GM18505 (cell line): Measurements from ENCODE around the gene FBXL5.

Experiments used
- ATAC-seq: cut with Tn5 transposase; IDR thresholded peaks from one replicate; pipeline ENCODE4 v1.9.1; 2021; ENCODE audit not compliant: unreplicated experiment
- POLR2A ChIP-seq: IDR thresholded peaks from 4 replicates; pipeline ENCODE4 v1.6.1; 2011; ENCODE audit warnings: borderline replicate concordance; ENCODE audit not compliant: insufficient read depth, insufficient read length; ENCODE audit errors: extremely low read depth

The FBXL5 gene

GRCh38 chr4:15670576-15670975, 15.4 kb upstream of the FBXL5 start:
- TF ChIP-seq POLR2A, result no peak
- ATAC-seq, result no peak

DNA sequence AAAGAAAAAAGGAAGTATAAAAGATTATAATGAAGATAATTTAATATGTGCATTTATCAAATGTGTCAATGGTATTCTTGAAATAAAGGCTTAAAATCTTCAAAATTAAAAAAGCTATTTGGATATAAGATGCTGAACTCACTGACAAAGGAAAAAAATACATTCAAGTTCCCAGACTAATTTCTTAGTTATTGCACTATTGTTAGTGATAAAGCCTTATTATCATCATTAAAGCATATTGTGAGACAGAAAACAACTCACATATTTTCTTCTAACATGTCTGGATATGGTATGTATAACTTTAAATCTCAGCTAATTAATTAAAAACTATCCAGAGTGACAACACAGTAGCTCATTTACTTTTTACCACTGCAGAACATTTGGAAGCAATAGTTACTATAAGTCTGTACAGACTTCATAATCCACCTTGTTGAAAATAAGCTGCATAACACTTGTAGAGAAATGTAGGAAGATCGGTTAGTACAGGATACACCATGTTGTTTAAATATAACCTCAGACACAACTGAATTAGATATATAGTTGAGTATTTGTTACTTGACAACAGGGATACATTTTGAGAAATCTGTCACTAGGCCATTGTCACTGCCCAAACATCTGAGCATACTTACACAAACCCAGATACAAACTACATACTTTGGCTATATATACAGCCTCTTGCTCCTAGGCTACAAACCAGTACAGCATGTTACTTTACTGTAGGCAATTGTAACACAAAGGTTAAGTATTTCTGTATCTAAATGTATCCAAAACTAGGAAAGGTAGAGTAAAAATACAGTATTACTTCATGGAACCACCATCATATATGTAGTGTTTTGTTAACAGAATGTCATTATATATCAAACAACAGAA, 13.6 kb upstream of the FBXL5 start:
- TF ChIP-seq POLR2A, result no peak
- ATAC-seq, result no peak

DNA sequence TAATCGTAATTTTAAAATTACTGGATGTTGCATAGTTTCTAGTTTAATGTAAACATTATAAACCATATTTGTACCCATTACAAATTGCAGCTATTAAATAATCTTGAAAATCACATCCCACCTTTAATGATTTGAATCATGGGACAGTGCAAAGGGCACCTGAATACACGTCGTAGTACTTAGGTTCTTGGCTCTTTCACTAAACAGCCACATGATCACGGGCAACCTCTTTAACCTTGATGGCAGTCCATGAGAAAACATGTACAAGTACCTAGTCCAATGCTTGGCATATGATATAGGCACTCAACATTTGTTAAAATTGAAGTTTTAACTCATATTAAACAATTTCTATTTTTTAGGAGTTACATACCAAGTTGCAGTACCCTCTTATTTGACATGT, 11.8 kb upstream of the FBXL5 start:
- ATAC-seq, result no peak
- no peak for TF ChIP-seq POLR2A

DNA sequence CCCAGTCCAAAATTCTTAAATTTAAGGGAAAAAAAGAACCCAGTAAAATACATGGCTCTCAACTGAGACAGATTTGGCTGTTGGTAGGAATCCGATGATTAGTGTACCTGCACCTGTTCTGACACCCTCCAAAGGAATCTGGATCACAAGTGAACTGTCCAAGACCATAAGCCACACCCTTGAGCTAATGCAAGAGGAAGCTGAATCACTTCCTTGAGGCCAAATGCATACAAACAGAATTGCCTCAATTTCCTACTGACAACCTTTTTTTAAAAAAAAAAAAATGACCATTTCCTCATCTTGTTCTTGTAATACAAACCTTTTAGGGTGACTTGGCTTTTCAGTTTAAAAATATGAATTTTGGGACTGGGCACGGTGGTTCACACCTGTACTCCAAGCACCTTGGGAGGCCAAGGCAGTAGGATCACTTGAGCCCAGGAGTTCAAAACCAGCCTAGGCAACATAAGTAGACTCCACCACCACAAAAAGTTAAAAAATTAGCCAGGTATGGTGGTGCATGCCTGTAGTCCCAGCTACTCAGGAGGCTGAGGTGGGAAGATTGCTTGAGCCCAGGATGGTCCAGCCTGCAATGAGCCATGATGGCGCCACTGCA, 10.7 kb upstream of the FBXL5 start:
- ATAC-seq, result no peak
- TF ChIP-seq POLR2A, result no peak

DNA sequence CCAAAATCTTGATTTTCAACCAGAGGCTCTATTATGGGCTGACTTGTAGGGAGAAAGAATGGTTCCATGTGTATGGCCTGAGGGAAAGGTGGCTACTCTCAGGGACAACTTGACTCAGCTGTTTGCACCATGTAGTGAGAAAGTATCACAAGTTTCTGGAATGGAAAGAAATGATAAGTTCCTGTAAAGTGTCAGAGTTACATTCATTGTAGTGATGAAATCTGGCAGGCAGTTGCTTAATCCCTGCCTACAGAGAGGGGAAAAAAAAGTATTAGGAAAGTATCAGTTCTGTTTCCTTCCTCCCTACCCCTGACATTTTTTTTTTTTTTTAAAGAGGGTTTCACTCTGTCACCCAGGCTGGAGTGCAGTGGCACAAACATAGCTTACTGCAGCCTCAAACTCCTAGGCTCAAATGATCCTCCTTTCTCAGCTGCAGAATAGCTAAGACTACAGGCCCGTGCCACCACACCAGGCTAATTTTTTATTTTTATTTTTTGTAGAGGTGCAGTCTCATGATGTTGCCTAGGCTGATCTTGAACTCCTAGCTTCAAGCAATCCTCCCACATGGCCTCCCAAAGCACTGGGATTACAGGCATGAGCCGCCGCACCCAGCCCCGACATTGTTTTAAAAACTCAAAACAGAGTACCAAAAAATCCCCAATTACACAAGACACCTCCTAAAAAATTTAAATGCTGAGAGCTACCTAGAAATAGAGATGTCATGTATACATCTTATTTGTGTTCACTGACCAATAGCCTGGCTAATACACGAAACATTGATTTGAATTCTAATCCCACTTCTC, 4.8 kb upstream of the FBXL5 start:
- no peak for ATAC-seq
- TF ChIP-seq POLR2A, result no peak

- TF ChIP-seq POLR2A, result no peak
These were observed 3.6 kb upstream of the FBXL5 start for GRCh38 chr4:15658781-15659180.

DNA sequence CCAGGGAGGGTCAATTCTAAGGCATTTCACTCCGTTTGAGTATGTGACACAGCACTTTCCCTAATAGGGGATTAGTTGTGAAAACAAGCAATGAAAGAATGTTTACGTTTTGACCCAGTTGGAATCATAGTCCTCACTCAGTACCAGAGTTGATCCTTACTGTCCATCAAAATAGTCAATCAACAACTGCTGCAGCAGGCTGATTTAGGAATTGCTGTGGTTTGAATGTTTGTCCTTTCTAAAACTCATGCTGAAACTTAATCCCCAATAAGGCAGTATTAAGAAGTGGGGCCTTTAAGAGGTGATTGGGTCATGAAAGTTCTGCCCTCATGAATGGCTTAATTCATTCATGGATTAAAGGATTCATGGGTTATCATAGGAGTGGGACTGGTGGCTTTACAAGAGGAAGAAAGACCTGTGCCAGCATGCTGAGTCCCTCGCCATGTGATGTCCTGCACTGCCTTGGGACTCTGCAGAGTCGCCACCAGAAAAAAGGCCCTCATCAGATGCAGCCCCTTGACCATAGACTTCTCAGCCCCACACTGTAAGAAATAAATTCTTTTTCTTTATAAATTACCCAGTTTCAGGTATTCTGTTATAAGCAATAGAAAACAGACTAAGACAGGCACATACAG, 3.1 kb upstream of the FBXL5 start:
- no peak for ATAC-seq
- TF ChIP-seq POLR2A, result no peak

More at GRCh38 chr4:15658781-15659180, 3.6 kb upstream of the FBXL5 start:
- ATAC-seq, result no peak

DNA sequence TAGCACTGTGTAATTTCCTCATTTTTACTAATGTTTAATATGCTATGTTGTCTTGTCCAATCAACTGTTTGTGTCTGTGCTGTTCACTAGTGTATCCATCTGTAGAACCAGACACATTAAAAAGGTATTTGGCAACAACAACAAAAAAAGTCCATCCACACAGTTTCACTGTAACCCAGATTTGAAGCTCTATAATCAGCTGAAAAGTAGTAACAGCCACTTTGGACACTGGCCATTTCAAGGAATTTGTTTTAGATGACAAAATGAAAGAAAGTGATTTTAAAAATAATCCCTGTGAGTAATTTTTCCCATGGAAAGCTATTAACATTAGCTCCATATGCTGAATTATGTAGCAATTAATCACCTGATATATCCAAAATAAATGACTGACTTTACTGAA, 2.2 kb upstream of the FBXL5 start:
- no peak for TF ChIP-seq POLR2A
- ATAC-seq, result no peak

GRCh38 chr4:15656038-15656470, 897 bp upstream of the FBXL5 start:
- no peak for ATAC-seq
- TF ChIP-seq POLR2A, result no peak

DNA sequence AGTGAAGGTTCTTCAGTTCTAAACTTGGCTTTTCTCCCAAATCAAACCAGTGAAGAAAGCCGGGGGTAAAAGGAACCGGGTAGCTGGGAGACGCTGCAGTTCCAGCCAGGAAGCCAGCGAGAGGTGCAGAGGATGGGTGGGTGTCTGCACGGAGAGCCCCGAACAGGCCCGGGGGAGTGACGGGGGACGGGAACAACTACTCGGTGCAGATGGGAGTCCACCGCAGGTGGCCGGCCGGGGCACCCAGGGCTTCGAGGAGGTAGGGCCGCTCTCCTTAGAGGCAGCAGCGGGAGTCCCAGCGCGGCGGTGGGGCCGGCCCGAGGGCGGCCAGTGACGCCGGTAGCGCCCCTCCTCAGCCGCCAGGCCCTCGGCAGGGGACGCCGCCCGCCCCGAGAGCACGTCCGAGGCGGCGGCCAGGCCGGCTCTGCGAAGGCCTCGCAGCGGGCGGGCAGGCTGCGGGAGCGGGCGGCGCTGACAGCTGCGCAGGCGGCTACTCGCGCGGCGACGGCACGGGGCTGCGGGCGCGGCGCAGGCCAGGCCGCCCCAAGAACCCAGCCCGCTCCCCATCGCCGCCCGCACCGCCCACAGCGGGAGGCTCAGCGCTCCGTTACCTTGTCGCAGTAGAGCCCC, 449 bp downstream of the FBXL5 start:
- ATAC-seq, result peak; percentile 51
- no peak for TF ChIP-seq POLR2A

GRCh38 chr4:15653864-15654592, 1.1 kb downstream of the FBXL5 start:
- ATAC-seq, result no peak
- TF ChIP-seq POLR2A, result no peak

DNA sequence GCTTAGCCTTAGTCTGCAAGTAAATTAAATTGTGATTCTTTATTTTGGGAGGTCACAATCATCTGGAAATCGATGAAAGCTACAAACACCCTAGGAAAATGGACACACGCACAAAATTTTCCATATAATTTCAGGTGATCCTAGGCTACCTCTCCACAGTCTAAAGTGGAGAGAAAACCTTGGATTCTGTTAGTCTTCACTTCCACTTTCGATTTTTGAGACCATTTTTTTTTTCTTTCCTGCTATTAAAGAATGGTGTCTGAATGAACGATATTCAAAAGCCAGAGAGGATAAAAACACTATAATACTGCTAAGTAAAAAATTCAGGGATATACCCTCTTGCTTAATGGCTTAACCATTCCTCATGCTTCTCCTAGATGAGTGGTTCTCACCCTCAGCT, 1.7 kb downstream of the FBXL5 start:
- no peak for TF ChIP-seq POLR2A
- ATAC-seq, result no peak
